Esophagus squamous epithelium (tissue), 5 donors: Measurements from ENCODE around the gene OXER1. TPM values are rescaled to one million over a fixed set of nuclear protein-coding genes. Genes with fewer than 3 reads are reported as not detected.

Source experiments
- DNase-seq: peaks from one replicate; lab custom pipeline; 2025; lab: John Stamatoyannopoulos, UW
- H3K27ac ChIP-seq, 4 donors: fragments of 200-600 bp; sonication (generic); one replicate each; pipeline ENCODE4 v1.5.1; 2016 to 2019; ENCODE audit warnings: mild to moderate bottlenecking in 1 of 4
- H3K27me3 ChIP-seq, 4 donors: fragments of 200-600 bp; sonication (generic); 1 replicate in 3 of 4; 2 replicates in 1 of 4; pipeline versions ENCODE4 v1.5.1 to v1.6.0; 2017 to 2021; ENCODE audit warnings: antibody characterized with exemption in 1 of 4
- H3K36me3 ChIP-seq, 3 donors: fragments of 200-600 bp; sonication (generic); one replicate each; pipeline ENCODE4 v1.5.1; 2016 to 2019
- H3K4me1 ChIP-seq, 3 donors: fragments of 200-600 bp; sonication (generic); one replicate each; pipeline ENCODE4 v1.5.1; 2017 to 2019
- H3K4me3 ChIP-seq, 4 donors: fragments of 200-600 bp; sonication (generic); 1 replicate in 3 of 4; 2 replicates in 1 of 4; pipeline ENCODE4 v1.5.1; 2016 to 2019; ENCODE audit warnings: mild to moderate bottlenecking in 2 of 4, moderate library complexity in 1 of 4
- H3K9me3 ChIP-seq, 3 donors: fragments of 200-600 bp; sonication (generic); one replicate each; pipeline ENCODE4 v1.5.1; 2016 to 2019
- POLR2A ChIP-seq, 4 donors: fragments of 450-650 bp; IDR thresholded peaks; one replicate each; pipeline ENCODE4 v1.6.1; 2017; ENCODE audit warnings: antibody characterized with exemption in 4 of 4, mild to moderate bottlenecking in 4 of 4, moderate library complexity in 3 of 4
- WGBS, 2 donors: methylation state at CpG; one replicate each; pipeline ENCODE4 v1.1.5; 2018; 5-methylcytosine and 5-hydroxymethylcytosine counted together
- intact Hi-C: fragments of 100-400 bp; cut with DNase I; formaldehyde crosslinking; loops from one replicate; pipeline ENCODE4 v1.15.0; 2022
- total RNA-seq, 4 donors: library from RNA; depleted of rRNA; stranded (reverse); fragments of >200 nt; gene quantifications; one replicate each; pipeline ENCODE4 v1.1.0, GENCODE V29; 2016
- TF ChIP-seq, protein P1 (sequence below), 6 experiments: fragments of 450-650 bp in 4 of 6; fragments of 200-600 bp in 2 of 6; sonication (generic) in 2 of 6; IDR thresholded peaks; one replicate each; pipeline ENCODE4 v1.5.1; 2016 to 2019; ENCODE audit warnings: antibody characterized with exemption in 6 of 6, mild to moderate bottlenecking in 4 of 6, moderate library complexity in 4 of 6
- donor health status: DM: yes; HTN: yes; CAD: no.

The OXER1 gene
- total RNA-seq, 4 donors from 2014 or later: 0.18 to 2.3 (median 1.1) TPM

DNA sequence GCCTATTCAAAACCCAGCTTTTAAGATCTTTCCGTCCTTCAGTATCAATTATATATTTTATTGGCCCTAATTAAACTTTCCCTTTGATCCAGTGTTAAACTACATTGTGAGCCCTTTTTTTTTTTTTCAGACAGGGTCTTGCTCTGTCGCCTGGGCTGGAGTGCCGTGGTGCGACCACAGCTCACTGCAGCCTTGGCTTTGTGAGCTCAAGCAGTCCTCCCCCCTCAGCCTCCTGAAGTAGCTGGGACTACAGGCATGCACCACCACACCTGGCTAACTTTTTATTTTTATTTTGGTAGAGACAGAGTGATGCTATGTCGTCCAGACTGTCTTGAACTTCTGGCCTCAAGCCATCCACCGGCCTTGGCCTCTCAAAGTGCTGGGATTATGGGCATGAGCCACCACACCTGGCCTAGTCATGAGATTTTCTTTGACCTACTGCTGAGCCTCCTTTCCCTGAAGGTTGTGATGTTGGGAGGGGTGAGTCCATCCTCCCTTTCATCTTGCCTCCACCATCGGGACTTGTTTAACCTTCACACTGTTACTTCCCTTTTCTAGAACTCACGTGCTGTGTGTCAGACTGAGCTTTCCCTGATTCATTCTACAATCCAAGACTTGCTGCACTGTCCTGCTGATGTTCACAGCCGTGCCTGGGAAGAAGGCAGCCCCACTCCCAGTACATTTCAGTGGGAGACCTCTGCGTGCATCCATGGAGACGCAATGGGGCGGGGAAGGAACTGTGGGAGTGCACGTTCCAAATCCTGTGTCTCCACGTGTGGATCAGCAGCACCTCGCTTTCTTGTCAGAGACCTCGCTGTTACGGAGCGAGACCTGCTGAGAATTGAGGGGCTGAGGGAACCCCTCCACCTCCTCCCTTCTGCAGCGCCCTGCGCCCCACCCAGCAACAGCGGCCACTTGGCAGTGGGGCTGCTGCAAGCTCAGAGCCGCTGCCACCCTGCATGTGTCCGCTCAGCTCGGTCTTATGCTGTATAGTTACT lies 10.8 kb downstream of the OXER1 start:
- Histone ChIP-seq H3K27me3 (no peaks in the 10 kb centered on the region), H3K36me3 (peaks cover 0 to 41% (median 0%) of the 10 kb centered on the region in 3 donors), H3K4me3 (no peak overlapping the region), H3K27ac (no peak overlapping the region), H3K4me1 (peaks cover 0 to 14% (median 3%) of the 10 kb centered on the region in 3 donors), H3K9me3 (no peaks in the 10 kb centered on the region)
- 85% methylated on average over 16 to 19 of the region's 24 CpGs for WGBS, 2 donors
- TF ChIP-seq, protein P1, sequence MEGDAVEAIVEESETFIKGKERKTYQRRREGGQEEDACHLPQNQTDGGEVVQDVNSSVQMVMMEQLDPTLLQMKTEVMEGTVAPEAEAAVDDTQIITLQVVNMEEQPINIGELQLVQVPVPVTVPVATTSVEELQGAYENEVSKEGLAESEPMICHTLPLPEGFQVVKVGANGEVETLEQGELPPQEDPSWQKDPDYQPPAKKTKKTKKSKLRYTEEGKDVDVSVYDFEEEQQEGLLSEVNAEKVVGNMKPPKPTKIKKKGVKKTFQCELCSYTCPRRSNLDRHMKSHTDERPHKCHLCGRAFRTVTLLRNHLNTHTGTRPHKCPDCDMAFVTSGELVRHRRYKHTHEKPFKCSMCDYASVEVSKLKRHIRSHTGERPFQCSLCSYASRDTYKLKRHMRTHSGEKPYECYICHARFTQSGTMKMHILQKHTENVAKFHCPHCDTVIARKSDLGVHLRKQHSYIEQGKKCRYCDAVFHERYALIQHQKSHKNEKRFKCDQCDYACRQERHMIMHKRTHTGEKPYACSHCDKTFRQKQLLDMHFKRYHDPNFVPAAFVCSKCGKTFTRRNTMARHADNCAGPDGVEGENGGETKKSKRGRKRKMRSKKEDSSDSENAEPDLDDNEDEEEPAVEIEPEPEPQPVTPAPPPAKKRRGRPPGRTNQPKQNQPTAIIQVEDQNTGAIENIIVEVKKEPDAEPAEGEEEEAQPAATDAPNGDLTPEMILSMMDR (IDR thresholded peaks at IDR 0.05): no peak
- no peak for TF ChIP-seq POLR2A (IDR thresholded peaks at IDR 0.05)
- DNase-seq: no peak
- intact Hi-C loops: no loop called here

DNA sequence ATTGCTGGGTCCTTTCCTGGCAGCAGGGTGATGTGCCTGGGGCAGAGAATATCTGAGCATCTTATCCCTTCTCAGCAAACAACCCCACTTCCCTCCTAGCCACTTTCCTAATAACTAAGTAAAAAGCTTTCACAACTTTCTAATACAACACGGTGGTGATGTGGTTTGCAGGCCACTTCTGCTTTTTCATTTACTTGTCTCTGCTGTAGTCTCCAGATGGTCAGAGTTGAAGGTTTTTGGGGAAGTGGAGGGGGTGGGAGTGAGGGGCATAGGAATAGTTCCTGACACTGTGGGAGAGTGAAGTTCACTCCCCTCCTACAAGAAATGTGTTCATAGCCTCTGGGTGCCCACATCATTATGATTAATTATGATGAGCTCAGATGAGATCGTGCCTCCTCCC lies 11.6 kb downstream of the OXER1 start:
- no peak overlapping the region for H3K4me3 ChIP-seq
- intact Hi-C loops: no loop called here
- TF ChIP-seq, protein P1 (IDR thresholded peaks at IDR 0.05): no peak
- TF ChIP-seq POLR2A (IDR thresholded peaks at IDR 0.05): no peak
- WGBS, 2 donors: 45 to 63% methylated on average over 2 of the region's 2 CpGs
- peaks cover 0 to 14% (median 3%) of the 10 kb centered on the region in 3 donors for H3K4me1 ChIP-seq
- DNase-seq: no peak
- H3K9me3 ChIP-seq: no peaks in the 10 kb centered on the region
- H3K27ac ChIP-seq: no peak overlapping the region
- no peaks in the 10 kb centered on the region for H3K27me3 ChIP-seq
- peaks cover 0 to 48% (median 0%) of the 10 kb centered on the region in 3 donors for H3K36me3 ChIP-seq

DNA sequence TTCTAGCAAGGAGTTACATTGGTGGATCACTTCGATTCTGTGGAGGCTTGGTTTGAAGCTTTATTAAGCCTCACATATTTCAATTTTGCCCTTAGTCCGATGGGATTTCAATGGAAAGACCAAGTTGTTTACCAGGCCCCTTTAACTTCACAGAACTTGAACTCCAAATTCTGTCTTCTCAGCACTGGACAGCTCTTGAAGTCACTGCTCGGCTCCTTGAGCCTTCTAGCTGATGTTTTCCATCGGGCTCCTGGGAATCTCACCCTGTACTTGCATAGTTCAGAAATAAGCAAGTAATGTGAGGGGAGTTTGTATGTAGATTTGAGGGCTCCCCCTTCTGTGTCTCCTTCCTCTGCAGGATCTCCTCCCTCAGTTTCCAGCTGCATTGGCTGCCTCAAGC lies 15.1 kb downstream of the OXER1 start:
- Histone ChIP-seq H3K27me3 (no peaks in the 10 kb centered on the region), H3K27ac (no peak overlapping the region), H3K4me1 (peaks cover 0 to 7% (median 3%) of the 10 kb centered on the region in 3 donors), H3K9me3 (no peaks in the 10 kb centered on the region), H3K4me3 (no peak overlapping the region), H3K36me3 (peaks cover 0 to 32% (median 0%) of the 10 kb centered on the region in 3 donors)
- intact Hi-C loops: no loop called here
- DNase-seq: no peak
- no peak for TF ChIP-seq POLR2A (IDR thresholded peaks at IDR 0.05)
- TF ChIP-seq, protein P1 (IDR thresholded peaks at IDR 0.05): no peak
- 96 to 100% methylated on average over 4 of the region's 4 CpGs for WGBS, 2 donors

DNA sequence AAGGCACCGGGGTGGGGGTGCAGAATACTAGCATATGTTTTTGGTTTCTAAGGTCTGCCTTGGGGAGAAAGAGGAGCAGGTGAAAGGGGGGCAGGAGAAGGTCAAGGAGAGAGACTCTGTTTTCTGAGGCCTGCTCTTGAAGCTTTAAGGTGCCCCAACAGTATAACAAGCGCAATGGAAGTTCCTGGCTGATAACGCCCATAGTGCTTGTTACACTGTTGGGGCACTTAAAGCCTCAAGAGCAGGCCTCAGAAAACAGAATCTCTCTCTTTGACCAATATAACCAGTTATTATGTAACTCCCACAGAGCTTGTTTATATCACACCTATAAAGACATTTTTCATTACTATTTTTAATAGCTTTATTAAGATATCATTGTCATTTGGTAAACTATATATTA lies 16.5 kb downstream of the OXER1 start:
- Histone ChIP-seq H3K27me3 (no peaks in the 10 kb centered on the region), H3K27ac (no peak overlapping the region), H3K9me3 (no peaks in the 10 kb centered on the region), H3K4me3 (no peak overlapping the region), H3K4me1 (no peaks in the 10 kb centered on the region), H3K36me3 (peaks cover 0 to 25% (median 0%) of the 10 kb centered on the region in 3 donors)
- TF ChIP-seq, protein P1 (IDR thresholded peaks at IDR 0.05): no peak
- no peak for TF ChIP-seq POLR2A (IDR thresholded peaks at IDR 0.05)
- intact Hi-C loops: no loop called here
- DNase-seq: no peak
- WGBS, 2 donors: 93 to 97% methylated on average over 3 of the region's 3 CpGs

DNA sequence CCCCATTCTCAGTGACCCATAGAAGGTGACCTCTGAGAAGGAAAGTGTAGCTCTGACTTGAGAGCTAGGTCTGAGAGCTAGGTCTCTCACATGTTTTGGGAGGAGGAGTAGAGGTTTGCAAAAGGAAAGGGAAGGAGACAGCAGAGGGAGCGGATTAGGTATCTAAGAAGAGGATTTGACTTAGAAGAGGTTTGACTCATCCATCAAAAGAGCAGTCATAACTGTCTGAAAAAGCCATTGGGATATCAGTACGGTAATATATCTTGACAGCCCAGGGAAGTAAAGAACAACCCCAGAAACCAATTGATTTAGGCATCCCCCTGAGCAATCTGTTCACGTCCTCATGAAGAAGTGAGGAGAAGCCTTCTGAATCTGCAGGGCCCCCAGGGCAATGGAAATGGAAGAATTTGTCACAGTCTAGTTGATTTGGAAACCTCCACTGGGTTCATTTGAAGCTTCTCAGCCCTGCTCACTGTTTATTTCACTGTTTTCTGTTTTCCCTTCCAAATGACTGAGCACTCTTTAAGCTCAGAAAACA lies 19.3 kb downstream of the OXER1 start:
- 89 to 90% methylated on average over 3 of the region's 3 CpGs for WGBS, 2 donors
- H3K4me1 ChIP-seq: no peaks in the 10 kb centered on the region
- H3K27ac ChIP-seq: no peak overlapping the region
- TF ChIP-seq, protein P1 (IDR thresholded peaks at IDR 0.05): no peak
- TF ChIP-seq POLR2A (IDR thresholded peaks at IDR 0.05): no peak
- no peak overlapping the region for H3K4me3 ChIP-seq
- H3K9me3 ChIP-seq: no peaks in the 10 kb centered on the region
- peaks cover 0 to 35% (median 0%) of the 10 kb centered on the region in 3 donors for H3K36me3 ChIP-seq
- intact Hi-C loops: no loop called here
- DNase-seq: no peak
- H3K27me3 ChIP-seq: no peaks in the 10 kb centered on the region
